HepG2 (cell line): ENCODE results near the gene RBSN. TPM values are rescaled to one million over a fixed set of nuclear protein-coding genes. Genes with fewer than 3 reads are reported as not detected.

Source experiments
- ATAC-seq: fragments of 200-7000 bp; cut with Tn5 transposase; 3 replicates; pipeline ENCODE4 v1.9.1; 2020; ENCODE audit warnings: mild to moderate bottlenecking, moderate library complexity
- BruUV-seq: library from RNA; stranded (reverse); fragments of 400-500 nt; replicated peaks from 2 replicates; lab custom pipeline; 2021; lab: Mats Ljungman, UMichigan
- CTCF ChIA-PET: fragments of 300-600 bp; formaldehyde crosslinking; extraction: SDS; loops from one replicate; lab custom pipeline; 2021; ENCODE audit warnings: low total read pairs, inconsistent platforms, low intra/inter-chr PET ratio; lab: Yijun Ruan, JAX
- POLR2A ChIA-PET: fragments of 350-600 bp; sonication (Branson Sonifier 250); formaldehyde crosslinking; loops from one replicate; lab custom pipeline; 2020; ENCODE audit warnings: antibody characterized with exemption, inconsistent platforms; lab: Yijun Ruan, JAX
- DNase-seq: peaks from one replicate; pipeline ENCODE4 v3.0.0-alpha.2; 2015; ENCODE audit warnings: low spot score
- FAIRE-seq: peaks from 3 replicates; lab custom pipeline; 2011; peaks lifted over from hg19 to GRCh38; lab: Jason Lieb, UNC
- H2AFZ ChIP-seq: one replicate; pipeline ENCODE4 v1.6.1; 2011; ENCODE audit warnings: low read length, inconsistent platforms
- H3K27ac ChIP-seq: fragments of 300-600 bp; 3 replicates; pipeline ENCODE4 v1.8.0; 2011; ENCODE audit warnings: mixed run types, mild to moderate bottlenecking, mixed read lengths, low read length, inconsistent platforms; ENCODE audit not compliant: insufficient read depth; ENCODE audit errors: extremely low read length
- H3K27me3 ChIP-seq, 2 experiments: fragments of 200-600 bp in 1 of 2; 2 replicates in 1 of 2; 3 replicates in 1 of 2; pipeline versions ENCODE4 v1.6.0 to v1.8.0; 2011; ENCODE audit warnings: low read length in 2 of 2, mild to moderate bottlenecking in 2 of 2, moderate library complexity in 2 of 2, inconsistent platforms in 1 of 2; ENCODE audit not compliant: insufficient read depth in 2 of 2, control insufficient read depth in 1 of 2
- H3K36me3 ChIP-seq, 2 experiments: fragments of 200-600 bp in 1 of 2; replicated peaks in 1 of 2; 2 replicates in 1 of 2; 3 replicates in 1 of 2; pipeline versions ENCODE4 v1.5.1 to v1.8.0; 2011; ENCODE audit warnings: low read length in 2 of 2, inconsistent platforms in 1 of 2; ENCODE audit not compliant: insufficient read depth in 2 of 2, control insufficient read depth in 1 of 2
- H3K4me1 ChIP-seq: 2 replicates; pipeline ENCODE4 v1.5.1; 2012; ENCODE audit warnings: low read length, inconsistent platforms; ENCODE audit not compliant: insufficient read depth
- H3K4me2 ChIP-seq: 2 replicates; pipeline ENCODE4 v1.6.0; 2011; ENCODE audit warnings: low read depth, low read length, inconsistent platforms
- H3K4me3 ChIP-seq, 3 experiments: fragments of 200-600 bp in 1 of 3; sonication (generic), shearing (Covaris generic) in 1 of 3; replicated peaks in 1 of 3; 2 replicates each; pipeline ENCODE4 v1.5.1; 2011 to 2016; ENCODE audit warnings: low read length in 3 of 3, inconsistent platforms in 2 of 3, low read depth in 2 of 3, mild to moderate bottlenecking in 2 of 3, control low read depth in 1 of 3, mixed read lengths in 1 of 3; ENCODE audit not compliant: insufficient read depth in 1 of 3
- H3K79me2 ChIP-seq: one replicate; pipeline ENCODE4 v1.6.1; 2011; ENCODE audit warnings: low read length, inconsistent platforms; ENCODE audit not compliant: insufficient read depth
- H3K9ac ChIP-seq: 2 replicates; pipeline ENCODE4 v1.6.0; 2011; ENCODE audit warnings: mild to moderate bottlenecking, low read depth, low read length, inconsistent platforms; ENCODE audit not compliant: insufficient read depth
- H3K9me3 ChIP-seq: 2 replicates; pipeline ENCODE4 v1.5.1; 2012; ENCODE audit warnings: mild to moderate bottlenecking, low read length
- H4K20me1 ChIP-seq: 2 replicates; pipeline ENCODE4 v1.6.0; 2011; ENCODE audit warnings: inconsistent platforms, mild to moderate bottlenecking, low read length, moderate library complexity; ENCODE audit not compliant: insufficient read depth
- FOSL2 ChIP-seq: sonication (generic); formaldehyde crosslinking; IDR thresholded peaks from 2 replicates; pipeline ENCODE4 v1.4.0; 2020; ENCODE audit warnings: missing genetic modification reagents
- FOXK2 ChIP-seq: fragments of 450-650 bp; IDR thresholded peaks from 2 replicates; pipeline ENCODE4 v1.6.1; 2016
- MED13 ChIP-seq: sonication (generic); formaldehyde crosslinking; IDR thresholded peaks from 2 replicates; pipeline ENCODE4 v1.5.0; 2020; ENCODE audit warnings: missing genetic modification reagents
- SMAD1 ChIP-seq: sonication (generic); formaldehyde crosslinking; IDR thresholded peaks from 2 replicates; pipeline ENCODE4 v1.4.0; 2020; ENCODE audit warnings: missing genetic modification reagents, low read depth, mild to moderate bottlenecking, borderline replicate concordance
- SMAD9 ChIP-seq: sonication (generic); formaldehyde crosslinking; IDR thresholded peaks from 2 replicates; pipeline ENCODE4 v1.5.1; 2020; ENCODE audit warnings: mild to moderate bottlenecking, missing genetic modification reagents
- ZMAT5 ChIP-seq: sonication (generic); formaldehyde crosslinking; IDR thresholded peaks from 2 replicates; pipeline ENCODE4 v1.5.0; 2020; ENCODE audit warnings: mild to moderate bottlenecking, low read depth, missing genetic modification reagents, borderline replicate concordance
- ZNF160 ChIP-seq: sonication (generic); formaldehyde crosslinking; IDR thresholded peaks from 2 replicates; pipeline ENCODE4 v1.8.0; 2022; ENCODE audit warnings: mild to moderate bottlenecking, inconsistent platforms, missing genetic modification reagents
- ZNF24 ChIP-seq: fragments of 450-650 bp; IDR thresholded peaks from 2 replicates; pipeline ENCODE4 v1.6.1; 2017; ENCODE audit warnings: antibody characterized with exemption, mild to moderate bottlenecking
- WGBS: methylation state at CpG from one replicate; pipeline ENCODE4 v1.1.6; 2017; ENCODE audit warnings: low lambda C conversion rate; 5-methylcytosine and 5-hydroxymethylcytosine counted together
- in situ Hi-C: cut with HindIII; loops from 2 replicates; pipeline ENCODE4 v1.10.0; 2017; ENCODE audit warnings: low pct_unique_long_range_greater_than_20kb; ENCODE audit not compliant: extremely low pct_ligation_motif_present
- intact Hi-C: fragments of 100-400 bp; cut with micrococcal nuclease; formaldehyde crosslinking; loops from one replicate; pipeline ENCODE4 v1.10.0; 2022; ENCODE audit not compliant: unreplicated experiment
- polyA plus RNA-seq, 8 experiments: library from polyadenylated mRNA; depleted of rRNA in 3 of 8; stranded (reverse) in 7 of 8; unstranded in 1 of 8; fragments of >200 nt; fragmentation: Illumina TruSeq in 4 of 8; extraction: Trizol in 4 of 8; gene quantifications; 2 replicates each; pipeline versions ENCODE4 v1.2.1 to v1.2.3, GENCODE V29; 2011 to 2016; ENCODE audit warnings: low read depth in 4 of 8, missing spikeins in 1 of 8, mixed read lengths in 1 of 8; ENCODE audit not compliant: insufficient read depth in 1 of 8
- total RNA-seq, 5 experiments: library from RNA; depleted of rRNA; stranded (reverse); fragments of >200 nt; fragmentation: Illumina TruSeq; extraction: Trizol; gene quantifications; 2 replicates each; pipeline ENCODE4 v1.2.3, GENCODE V29; 2016; ENCODE audit warnings: low read depth in 1 of 5

RBSN gene
- total and polyA plus RNA-seq, 2 of the 13 experiments (the other 11 are each of a cell fraction or from before 2014, with no cell fraction given), result 7.9 to 11.8 TPM

GRCh38 chr3:15108869-15109268 is 9.9 kb upstream of the RBSN start:
- Histone ChIP-seq H3K36me3 (no peaks in the 10 kb centered on the region), H3K9ac (no peak overlapping the region), H3K4me3 (no peak overlapping the region)
- POLR2A ChIA-PET, result interaction anchor here (2.6 kb wide), 1 partner anchor 96 kb away, joined by 13 read pairs; the partner anchor contains the start of gene CAPN7
- TF ChIP-seq SMAD1 (CRISPR knock-in tag), result no peak
- no peak for TF ChIP-seq SMAD9 (CRISPR knock-in tag)
- TF ChIP-seq ZNF160 (CRISPR knock-in tag), result no peak
- TF ChIP-seq FOSL2 (CRISPR knock-in tag), result no peak
- TF ChIP-seq MED13 (CRISPR knock-in tag), result no peak
- TF ChIP-seq ZNF24, result no peak
- no peak for TF ChIP-seq FOXK2
- TF ChIP-seq ZMAT5 (CRISPR knock-in tag), result no peak
- TF ChIP-seq, all 625 proteins: peak for 0
- FAIRE-seq (no peak), DNase-seq (no peak), ATAC-seq (no peak)
- in situ Hi-C loops (loop anchor here (10.0 kb wide), 1 partner anchor 296 kb away; no protein-coding TSS in a partner anchor), intact Hi-C loops (loop anchor here (1.0 to 5.0 kb wide), 2 partner anchors 269 to 298 kb away; no protein-coding TSS in a partner anchor)
- 30% methylated on average over 4 of the region's 4 CpGs for WGBS
- Histone ChIP-seq H2AFZ (no peak overlapping the region), H4K20me1 (no peaks in the 10 kb centered on the region), H3K27me3 (peaks cover 0 to 2% of the 10 kb centered on the region in 2 experiments; a peak in 1 of 5 replicates), H3K4me1 (peaks cover 32% of the 10 kb centered on the region), H3K27ac (no peak overlapping the region), H3K4me2 (no peak overlapping the region), H3K9me3 (no peaks in the 10 kb centered on the region), H3K79me2 (no peaks in the 10 kb centered on the region)
- BruUV-seq, result no TSS peak
- CTCF ChIA-PET, result interaction anchor here (1.0 kb wide), 1 partner anchor 297 kb away, joined by 5 read pairs; no protein-coding TSS in a partner anchor
